Urinary bladder (tissue), 4 donors: ENCODE results near the gene ARHGAP22. TPM values are rescaled to one million over a fixed set of nuclear protein-coding genes. Genes with fewer than 3 reads are reported as not detected.

Source experiments
- DNase-seq: peaks from one replicate; pipeline ENCODE4 v3.0.0-alpha.2; 2015; ENCODE audit errors: extremely low spot score
- H3K27ac ChIP-seq: one replicate; pipeline ENCODE4 v1.5.1; 2013; ENCODE audit warnings: low read depth, mild to moderate bottlenecking, moderate library complexity
- H3K36me3 ChIP-seq: one replicate; pipeline ENCODE4 v1.6.1; 2013; ENCODE audit warnings: mild to moderate bottlenecking, moderate library complexity; ENCODE audit not compliant: insufficient read depth
- H3K4me1 ChIP-seq: one replicate; pipeline ENCODE4 v1.6.1; 2013; ENCODE audit warnings: mild to moderate bottlenecking, moderate library complexity; ENCODE audit not compliant: insufficient read depth
- H3K4me3 ChIP-seq: one replicate; pipeline ENCODE4 v1.5.1; 2013; ENCODE audit warnings: low read depth, low read length
- WGBS: extraction: QIAGEN DNeasy Blood & Tissue Kit; methylation state at CpG from one replicate; pipeline ENCODE4 v1.1.7; 2013; 5-methylcytosine and 5-hydroxymethylcytosine counted together
- polyA plus RNA-seq: library from polyadenylated mRNA; stranded (reverse); fragments of 200-250 nt; gene quantifications from one replicate; pipeline ENCODE4 v1.2.3, GENCODE V29; 2013
- total RNA-seq: library from RNA; depleted of rRNA; stranded (reverse); fragments of >200 nt; gene quantifications from one replicate; pipeline ENCODE4 v1.2.3, GENCODE V29; 2014
- donor health status: healthy with polysubstance abuse.
- donor health status: healthy.

Gene ARHGAP22
- total and polyA plus RNA-seq, 2 donors: 2.3 to 6.0 TPM

- no peaks in the 10 kb centered on the region for H3K4me1 ChIP-seq
- 74% methylated on average over 6 of the region's 6 CpGs for WGBS
- DNase-seq: no peak
- H3K36me3 ChIP-seq: no peaks in the 10 kb centered on the region
- no peak overlapping the region for H3K4me3 ChIP-seq
- no peak overlapping the region for H3K27ac ChIP-seq
These were observed 5.7 kb downstream of the ARHGAP22 start for GRCh38 chr10:48598936-48599829.

- 93% methylated on average over 7 of the region's 7 CpGs for WGBS
- Histone ChIP-seq H3K4me1 (no peaks in the 10 kb centered on the region), H3K27ac (no peak overlapping the region), H3K36me3 (no peaks in the 10 kb centered on the region), H3K4me3 (no peak overlapping the region)
- DNase-seq: no peak
These were observed 6.5 kb downstream of the ARHGAP22 start for GRCh38 chr10:48598243-48598935.

GRCh38 chr10:48595539-48595932 is 9.3 kb downstream of the ARHGAP22 start:
- DNase-seq: no peak
- Histone ChIP-seq H3K36me3 (no peaks in the 10 kb centered on the region), H3K4me1 (no peaks in the 10 kb centered on the region), H3K27ac (no peak overlapping the region), H3K4me3 (no peak overlapping the region)
- 88% methylated on average over 3 of the region's 3 CpGs for WGBS

- Histone ChIP-seq H3K36me3 (no peaks in the 10 kb centered on the region), H3K4me3 (no peak overlapping the region), H3K4me1 (no peaks in the 10 kb centered on the region), H3K27ac (no peak overlapping the region)
- DNase-seq: no peak
- WGBS: 72% methylated on average over 7 of the region's 7 CpGs
These were observed 9.9 kb downstream of the ARHGAP22 start for GRCh38 chr10:48594803-48595538.

- Histone ChIP-seq H3K27ac (no peak overlapping the region), H3K4me1 (no peaks in the 10 kb centered on the region), H3K36me3 (no peaks in the 10 kb centered on the region), H3K4me3 (no peak overlapping the region)
- 91% methylated on average over 4 of the region's 4 CpGs for WGBS
- DNase-seq: no peak
These were observed 10.5 kb downstream of the ARHGAP22 start for GRCh38 chr10:48594371-48594770.

- DNase-seq: no peak
- H3K4me1 ChIP-seq: no peaks in the 10 kb centered on the region
- 94% methylated on average over 6 of the region's 6 CpGs for WGBS
These were observed 12.5 kb downstream of the ARHGAP22 start for GRCh38 chr10:48592346-48592745.

GRCh38 chr10:48590945-48591344 is 13.9 kb downstream of the ARHGAP22 start:
- no peak overlapping the region for H3K27ac ChIP-seq
- H3K36me3 ChIP-seq: no peaks in the 10 kb centered on the region
- DNase-seq: no peak
- 95% methylated on average over 10 of the region's 10 CpGs for WGBS
- H3K4me1 ChIP-seq: no peaks in the 10 kb centered on the region
- H3K4me3 ChIP-seq: no peak overlapping the region

More at GRCh38 chr10:48592346-48592745, 12.5 kb downstream of the ARHGAP22 start:
- H3K27ac ChIP-seq: no peak overlapping the region
- H3K36me3 ChIP-seq: no peaks in the 10 kb centered on the region
- H3K4me3 ChIP-seq: no peak overlapping the region

GRCh38 chr10:48589266-48589665 is 15.6 kb downstream of the ARHGAP22 start:
- no peak for DNase-seq
- no peak overlapping the region for H3K27ac ChIP-seq

GRCh38 chr10:48587819-48588218 is 17.1 kb downstream of the ARHGAP22 start:
- Histone ChIP-seq H3K27ac (no peak overlapping the region), H3K4me1 (no peaks in the 10 kb centered on the region), H3K36me3 (no peaks in the 10 kb centered on the region), H3K4me3 (no peak overlapping the region)
- no peak for DNase-seq
- 94% methylated on average over 3 of the region's 3 CpGs for WGBS

More at GRCh38 chr10:48589266-48589665, 15.6 kb downstream of the ARHGAP22 start:
- WGBS: 45% methylated on average over 5 of the region's 5 CpGs
- Histone ChIP-seq H3K4me3 (no peak overlapping the region), H3K4me1 (no peaks in the 10 kb centered on the region), H3K36me3 (no peaks in the 10 kb centered on the region)

GRCh38 chr10:48587101-48587500 is 17.8 kb downstream of the ARHGAP22 start:
- Histone ChIP-seq H3K36me3 (no peaks in the 10 kb centered on the region), H3K4me3 (no peak overlapping the region), H3K4me1 (no peaks in the 10 kb centered on the region), H3K27ac (no peak overlapping the region)
- DNase-seq: no peak
- 56% methylated on average over 2 of the region's 2 CpGs for WGBS

GRCh38 chr10:48582970-48583369 is 21.9 kb downstream of the ARHGAP22 start:
- Histone ChIP-seq H3K4me3 (no peak overlapping the region), H3K36me3 (no peaks in the 10 kb centered on the region), H3K27ac (no peak overlapping the region), H3K4me1 (no peaks in the 10 kb centered on the region)
- 87% methylated on average over 10 of the region's 10 CpGs for WGBS
- DNase-seq: no peak

- H3K27ac ChIP-seq: no peak overlapping the region
These were observed 24.6 kb downstream of the ARHGAP22 start for GRCh38 chr10:48580236-48580635.

GRCh38 chr10:48579251-48579960 is 25.5 kb downstream of the ARHGAP22 start:
- Histone ChIP-seq H3K36me3 (no peaks in the 10 kb centered on the region), H3K4me3 (no peak overlapping the region), H3K27ac (no peak overlapping the region), H3K4me1 (no peaks in the 10 kb centered on the region)
- WGBS: 44% methylated on average over 8 of the region's 8 CpGs
- no peak for DNase-seq

More at GRCh38 chr10:48580236-48580635, 24.6 kb downstream of the ARHGAP22 start:
- WGBS: 84% methylated on average over 5 of the region's 5 CpGs
- no peak overlapping the region for H3K4me3 ChIP-seq
- H3K36me3 ChIP-seq: no peaks in the 10 kb centered on the region
- DNase-seq: no peak
- no peaks in the 10 kb centered on the region for H3K4me1 ChIP-seq
